HepG2 (cell line): ENCODE data around the gene MSANTD2.

ENCODE experiments used
- CREB1 ChIP-seq, 2 experiments: fragments of 450-650 bp in 1 of 2; IDR thresholded peaks; 2 replicates each; pipeline ENCODE4 v1.6.1; 2016 to 2017; ENCODE audit warnings: control low read depth in 1 of 2, mild to moderate bottlenecking in 1 of 2, missing compliant biosample characterization in 1 of 2, missing genetic modification characterization in 1 of 2
- EZH2 ChIP-seq: conservative IDR thresholded peaks from 2 replicates; pipeline ENCODE4 v1.6.1; 2012; ENCODE audit warnings: mild to moderate bottlenecking, low read depth, low read length, moderate library complexity
- TF ChIP-seq, protein P1 (sequence below): sonication (generic); formaldehyde crosslinking; IDR thresholded peaks from 2 replicates; pipeline ENCODE4 v1.8.0; 2022; ENCODE audit warnings: low read depth, missing genetic modification reagents
- TF ChIP-seq, protein P2 (sequence below): sonication (generic); formaldehyde crosslinking; IDR thresholded peaks from 2 replicates; pipeline ENCODE4 v1.5.0; 2020; ENCODE audit warnings: mild to moderate bottlenecking, missing genetic modification reagents, moderate library complexity

DNA sequence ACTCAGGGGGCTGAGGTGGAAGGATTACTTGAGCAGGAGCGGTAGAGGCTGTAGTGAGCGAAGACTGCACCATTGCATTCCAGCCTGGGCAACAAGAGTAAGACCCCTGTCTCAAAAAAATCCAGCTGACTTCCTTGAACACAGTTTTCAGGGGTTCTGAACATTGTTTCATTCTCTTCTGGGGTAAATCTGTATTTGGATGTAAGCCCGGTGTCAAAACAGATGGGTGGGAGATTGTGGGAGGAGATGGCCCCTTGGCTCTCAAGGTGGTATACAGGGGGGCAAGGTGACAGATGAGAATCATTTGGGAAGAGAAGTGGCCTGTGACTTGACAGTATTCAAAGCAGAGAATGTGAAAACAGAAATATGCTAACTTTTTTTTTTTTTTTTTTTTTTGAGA lies 42.9 kb downstream of the MSANTD2 start:
- TF ChIP-seq EZH2 (no peak), CREB1 (IDR thresholded peaks at IDR 0.05) (no peak), CREB1 (CRISPR knock-in tag; IDR thresholded peaks at IDR 0.05) (no peak)
- TF ChIP-seq, protein P1, sequence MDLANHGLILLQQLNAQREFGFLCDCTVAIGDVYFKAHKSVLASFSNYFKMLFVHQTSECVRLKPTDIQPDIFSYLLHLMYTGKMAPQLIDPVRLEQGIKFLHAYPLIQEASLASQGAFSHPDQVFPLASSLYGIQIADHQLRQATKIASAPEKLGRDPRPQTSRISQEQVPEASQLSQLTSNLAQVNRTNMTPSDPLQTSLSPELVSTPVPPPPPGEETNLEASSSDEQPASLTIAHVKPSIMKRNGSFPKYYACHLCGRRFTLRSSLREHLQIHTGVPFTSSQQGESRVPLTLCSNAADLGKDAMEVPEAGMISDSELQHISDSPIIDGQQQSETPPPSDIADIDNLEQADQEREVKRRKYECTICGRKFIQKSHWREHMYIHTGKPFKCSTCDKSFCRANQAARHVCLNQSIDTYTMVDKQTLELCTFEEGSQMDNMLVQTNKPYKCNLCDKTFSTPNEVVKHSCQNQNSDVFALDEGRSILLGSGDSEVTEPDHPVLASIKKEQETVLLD, result no peak
- TF ChIP-seq, protein P2, sequence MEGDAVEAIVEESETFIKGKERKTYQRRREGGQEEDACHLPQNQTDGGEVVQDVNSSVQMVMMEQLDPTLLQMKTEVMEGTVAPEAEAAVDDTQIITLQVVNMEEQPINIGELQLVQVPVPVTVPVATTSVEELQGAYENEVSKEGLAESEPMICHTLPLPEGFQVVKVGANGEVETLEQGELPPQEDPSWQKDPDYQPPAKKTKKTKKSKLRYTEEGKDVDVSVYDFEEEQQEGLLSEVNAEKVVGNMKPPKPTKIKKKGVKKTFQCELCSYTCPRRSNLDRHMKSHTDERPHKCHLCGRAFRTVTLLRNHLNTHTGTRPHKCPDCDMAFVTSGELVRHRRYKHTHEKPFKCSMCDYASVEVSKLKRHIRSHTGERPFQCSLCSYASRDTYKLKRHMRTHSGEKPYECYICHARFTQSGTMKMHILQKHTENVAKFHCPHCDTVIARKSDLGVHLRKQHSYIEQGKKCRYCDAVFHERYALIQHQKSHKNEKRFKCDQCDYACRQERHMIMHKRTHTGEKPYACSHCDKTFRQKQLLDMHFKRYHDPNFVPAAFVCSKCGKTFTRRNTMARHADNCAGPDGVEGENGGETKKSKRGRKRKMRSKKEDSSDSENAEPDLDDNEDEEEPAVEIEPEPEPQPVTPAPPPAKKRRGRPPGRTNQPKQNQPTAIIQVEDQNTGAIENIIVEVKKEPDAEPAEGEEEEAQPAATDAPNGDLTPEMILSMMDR (CRISPR knock-in tag), result no peak
